Measurements from ENCODE around the gene SLC35F1.
"Not testable (repeated sequence)": the region's sequence is repeated elsewhere in the genome, so short reads cannot be mapped to it uniquely, and the experiment has no call there.

Gene SLC35F1

DNA sequence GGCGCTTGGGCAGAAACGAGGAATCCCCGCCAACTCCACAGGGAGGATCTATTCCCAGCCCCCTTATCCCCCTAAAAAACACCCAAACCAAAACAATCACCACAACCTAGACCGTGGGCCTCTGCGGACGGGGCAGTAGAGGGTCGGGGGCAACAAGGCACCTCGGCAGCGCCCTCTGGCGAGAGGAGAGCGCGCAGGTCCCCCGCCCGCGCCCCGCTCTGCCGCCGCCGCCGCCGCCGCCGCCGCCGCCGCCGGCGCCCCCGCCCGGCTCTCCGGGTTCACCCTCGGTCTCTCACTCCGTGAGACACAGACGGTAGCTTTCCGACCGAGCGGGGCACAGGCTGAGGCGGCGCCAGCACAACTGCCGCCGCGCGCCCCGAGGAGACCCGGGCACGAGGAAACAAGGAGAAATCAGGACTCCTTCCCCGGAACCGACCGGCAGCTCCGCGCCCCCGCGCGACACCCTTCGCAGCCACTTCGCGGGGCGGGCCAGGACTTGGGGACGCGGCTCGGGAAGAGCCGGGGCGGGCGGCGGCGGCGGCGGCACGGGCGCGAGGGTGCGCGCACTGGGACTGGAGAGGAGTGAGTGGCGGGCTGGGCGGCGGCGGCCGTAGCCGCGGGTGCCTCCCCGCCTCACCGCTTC, at the start of gene SLC35F1:
SLC35F1 (plus strand) TSS at position 307 of the 643 bp plus-strand sequence.
- DNase-seq = peak; percentile 3 to 5

GRCh38 chr6:117858601-117859000, 48.5 kb upstream of the SLC35F1 start:
- DNase-seq = not testable (repeated sequence)

DNA sequence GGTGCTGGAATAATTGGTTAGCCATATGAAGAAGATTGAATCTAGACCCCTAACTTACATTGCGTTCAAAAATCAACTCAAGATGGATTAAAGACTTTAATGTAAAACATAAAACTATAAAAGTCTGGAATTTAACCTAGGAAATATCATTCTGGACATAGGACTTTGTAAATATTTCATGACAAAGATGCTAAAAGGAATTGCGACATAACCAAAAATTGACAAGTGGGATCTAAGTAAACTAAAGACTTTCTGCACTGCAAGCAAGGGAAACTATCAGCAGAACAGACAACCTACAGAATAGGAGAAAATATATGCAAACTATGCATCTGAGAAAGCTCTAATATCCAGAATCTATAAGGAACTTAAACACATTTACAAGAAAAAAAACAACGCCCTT, 45.5 kb upstream of the SLC35F1 start:
- DNase-seq = no peak

- no peak for DNase-seq
Measured at GRCh38 chr6:117866561-117866960, 40.5 kb upstream of the SLC35F1 start.

GRCh38 chr6:117870486-117871242, 36.4 kb upstream of the SLC35F1 start:
- DNase-seq = no peak

DNA sequence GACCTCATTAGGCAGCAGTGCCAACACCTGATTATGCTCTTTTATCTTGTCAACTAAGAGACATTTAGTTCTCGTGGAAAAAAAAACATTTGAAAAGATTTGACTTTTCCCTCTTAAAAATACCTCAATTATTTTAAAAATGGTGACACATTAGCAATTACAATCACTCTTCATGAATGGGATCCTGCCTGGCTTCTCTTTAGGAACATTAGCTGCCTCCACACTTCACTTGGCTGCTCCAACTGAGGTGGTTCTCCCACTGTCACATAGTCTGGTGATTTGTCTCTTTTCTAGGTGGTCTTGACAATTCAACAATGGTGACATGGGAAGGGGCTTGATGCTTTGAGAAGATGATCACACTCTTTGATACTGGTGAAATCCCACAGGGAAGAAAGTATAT, 26.2 kb upstream of the SLC35F1 start:
- no peak for DNase-seq

DNA sequence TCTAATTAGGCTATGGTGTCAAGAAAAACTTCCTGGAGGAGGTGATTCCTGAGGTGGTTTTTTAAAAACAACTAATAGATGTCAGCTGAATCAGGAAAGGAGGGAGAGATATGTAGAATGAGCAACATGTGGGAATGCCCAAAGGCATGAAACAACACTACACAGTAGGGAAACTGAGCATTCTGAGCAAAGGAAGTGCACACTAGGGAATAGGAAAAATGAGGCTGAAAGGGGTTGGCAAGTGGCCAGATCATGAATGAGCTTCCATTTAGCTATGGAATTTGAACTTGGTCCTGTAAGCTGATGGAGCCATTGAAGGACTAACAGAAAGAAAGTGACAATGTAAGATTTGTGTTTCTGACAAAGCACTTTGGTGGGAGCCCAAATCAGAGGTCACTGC, 16.9 kb upstream of the SLC35F1 start:
- DNase-seq = no peak

DNA sequence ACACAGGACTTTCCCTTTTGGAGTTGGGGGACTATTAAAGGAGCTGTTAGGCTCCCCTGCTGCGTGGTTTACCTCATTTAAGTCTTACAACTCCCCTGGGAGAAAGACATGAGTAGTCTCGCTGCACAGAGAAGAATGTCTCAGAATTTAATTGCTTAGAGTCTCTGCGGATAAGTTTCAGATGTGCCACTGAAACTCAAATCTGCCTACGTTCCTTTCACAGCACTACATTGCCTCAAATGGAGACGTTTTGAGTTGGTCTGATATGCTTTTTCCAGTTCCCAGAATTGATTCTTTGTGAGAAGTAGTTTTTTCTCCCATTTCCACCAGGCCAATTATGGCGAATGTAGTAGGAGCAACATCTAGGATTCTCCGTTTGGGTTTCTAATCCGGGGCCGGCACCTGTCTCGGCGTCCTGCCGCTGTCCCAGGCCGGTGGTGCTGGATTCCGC, 532 bp upstream of the SLC35F1 start:
- no peak for DNase-seq

DNA sequence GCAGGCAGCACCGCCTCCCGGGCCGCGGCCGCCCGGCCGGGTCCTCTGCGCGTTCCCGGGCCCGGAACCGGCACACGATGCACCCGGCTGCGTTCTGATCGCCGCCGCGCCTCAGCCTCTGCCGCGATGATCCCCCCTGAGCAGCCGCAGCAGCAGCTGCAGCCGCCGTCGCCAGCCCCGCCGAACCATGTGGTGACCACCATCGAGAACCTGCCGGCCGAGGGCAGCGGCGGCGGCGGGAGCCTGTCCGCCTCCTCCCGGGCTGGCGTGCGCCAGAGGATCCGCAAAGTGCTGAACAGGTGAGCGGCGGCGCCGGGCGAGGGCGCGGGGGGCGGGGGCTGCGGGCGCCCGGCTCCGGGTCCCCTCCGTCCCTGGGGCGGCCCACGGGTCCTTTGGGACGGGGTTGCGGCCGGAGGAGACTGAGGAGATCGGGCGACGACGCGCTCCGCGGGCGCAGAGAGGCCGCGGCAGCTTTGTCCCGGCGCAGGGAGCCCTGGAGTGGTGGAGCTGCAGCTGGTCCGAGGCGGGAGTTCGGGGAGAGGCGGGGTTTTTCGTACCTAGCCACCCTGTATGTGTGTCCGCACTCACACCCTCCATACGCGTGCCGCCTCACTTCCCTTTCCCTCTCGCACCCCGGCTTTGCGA, 659 bp downstream of the SLC35F1 start:
- DNase-seq = no peak

DNA sequence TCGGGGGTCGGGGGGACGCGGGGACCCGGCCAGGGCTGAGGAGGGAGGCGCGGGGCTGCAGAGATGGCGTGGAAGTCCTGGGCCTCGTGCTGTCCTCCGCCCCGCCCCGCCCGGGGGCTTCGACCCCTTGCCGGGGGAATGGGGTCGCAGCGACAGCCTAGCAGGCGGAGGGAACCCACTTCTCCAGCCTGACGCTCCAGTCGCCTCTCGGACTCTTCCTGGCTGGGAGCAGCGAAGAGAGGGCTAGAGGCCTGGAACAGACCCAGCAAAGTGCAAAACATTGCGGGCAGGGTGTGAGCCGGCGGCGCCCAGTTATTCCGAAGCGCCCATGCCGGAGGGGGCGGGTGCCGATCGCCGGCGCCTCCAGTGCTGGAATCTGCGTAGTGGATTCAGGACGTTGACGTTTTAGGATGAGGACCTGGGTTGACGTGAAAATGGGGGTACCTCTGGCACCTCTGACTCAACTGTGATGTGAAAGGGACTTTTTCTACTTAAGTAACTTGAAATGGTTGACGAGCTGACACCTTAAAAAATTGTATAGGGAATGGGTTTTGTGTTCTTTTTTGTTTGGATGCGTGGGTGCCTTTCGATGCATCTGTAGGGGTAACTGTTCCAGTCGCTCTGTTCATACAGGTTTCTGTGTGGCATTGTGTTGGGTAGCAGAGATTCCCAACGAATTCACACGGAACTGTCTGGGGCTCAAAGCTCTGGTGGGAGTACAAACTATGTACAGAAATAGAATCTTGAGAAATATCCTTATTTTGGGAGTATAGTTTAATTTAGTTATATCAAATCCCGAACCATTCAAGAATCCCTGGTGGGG, 1.4 kb downstream of the SLC35F1 start:
- DNase-seq = no peak

- DNase-seq = no peak
Measured at GRCh38 chr6:117909638-117910037, 2.6 kb downstream of the SLC35F1 start.

- DNase-seq = no peak
Measured at GRCh38 chr6:117910549-117910948, 3.5 kb downstream of the SLC35F1 start.

- DNase-seq = no peak
Measured at GRCh38 chr6:117911150-117911549, 4.1 kb downstream of the SLC35F1 start.

GRCh38 chr6:117911660-117912059, 4.6 kb downstream of the SLC35F1 start:
- no peak for DNase-seq

GRCh38 chr6:117915846-117916245, 8.8 kb downstream of the SLC35F1 start:
- DNase-seq = no peak

GRCh38 chr6:117916483-117916882, 9.4 kb downstream of the SLC35F1 start:
- DNase-seq = no peak

- no peak for DNase-seq
Measured at GRCh38 chr6:117917176-117917575, 10.1 kb downstream of the SLC35F1 start.

DNA sequence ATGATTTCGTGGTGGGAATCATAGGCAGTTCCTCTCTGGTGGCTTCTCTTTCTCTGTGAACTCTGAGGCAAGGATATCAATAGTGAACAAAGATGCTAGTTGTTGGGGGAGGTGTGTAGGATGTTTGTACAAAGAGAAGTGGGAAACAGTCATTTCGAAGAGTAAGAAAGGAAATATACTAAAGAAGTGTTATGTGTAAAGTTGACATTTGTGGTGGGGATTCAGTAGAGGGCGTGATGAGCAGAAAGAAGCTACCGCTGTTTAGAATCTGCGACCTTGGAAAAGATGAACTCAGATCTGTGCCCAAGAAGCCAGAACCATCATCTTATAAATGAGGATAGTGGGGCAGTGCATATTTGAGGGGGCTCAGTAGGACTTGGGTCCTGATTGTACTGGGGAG, 11.4 kb downstream of the SLC35F1 start:
- no peak for DNase-seq

- DNase-seq = no peak
Measured at GRCh38 chr6:117919275-117919674, 12.2 kb downstream of the SLC35F1 start.

GRCh38 chr6:117919775-117920729, 13.0 kb downstream of the SLC35F1 start:
- no peak for DNase-seq

DNA sequence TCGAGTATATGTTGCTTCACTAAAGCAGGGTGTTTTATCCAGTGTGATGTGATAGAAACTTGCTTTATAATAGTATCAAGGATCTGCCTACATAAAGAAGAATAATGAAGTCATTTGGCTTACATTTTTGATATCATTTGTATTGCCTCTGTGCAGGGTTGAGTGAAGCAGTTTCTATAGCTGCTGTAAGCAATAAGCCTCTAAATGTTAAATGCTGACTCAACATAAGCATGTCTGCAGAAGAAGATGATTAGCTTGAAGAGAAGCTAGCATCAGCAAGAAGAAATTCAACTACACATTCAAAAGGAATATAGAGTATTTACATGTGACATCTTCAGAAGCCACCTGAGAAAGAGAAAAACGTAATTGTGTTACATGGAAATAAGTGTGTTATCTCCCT, 17.6 kb downstream of the SLC35F1 start:
- no peak for DNase-seq

GRCh38 chr6:117927866-117928265, 20.8 kb downstream of the SLC35F1 start:
- DNase-seq = no peak

Data from activated CD4-positive, alpha-beta T cell treated with anti-CD3 and anti-CD28 coated beads for 4 hours (primary cell).